ENCODE measurements around the gene ZNF761.
"Not testable (repeated sequence)": the region's sequence is repeated elsewhere in the genome, so short reads cannot be mapped to it uniquely, and the experiment has no call there.

GRCh38 chr19:53423074-53423473 is 8.7 kb upstream of the ZNF761 start:
- TF ChIP-seq CTCF (IDR thresholded peaks at IDR 0.05; ENCODE audit: extremely low read depth in 1 of 2, insufficient read depth in 1 of 2, low read depth in 1 of 2, low read length in 2 of 2); MAX (IDR thresholded peaks at IDR 0.05; ENCODE audit: insufficient read depth, insufficient read length): not testable (repeated sequence)
